ENCODE results near the gene NKD1.

Gene NKD1

DNA sequence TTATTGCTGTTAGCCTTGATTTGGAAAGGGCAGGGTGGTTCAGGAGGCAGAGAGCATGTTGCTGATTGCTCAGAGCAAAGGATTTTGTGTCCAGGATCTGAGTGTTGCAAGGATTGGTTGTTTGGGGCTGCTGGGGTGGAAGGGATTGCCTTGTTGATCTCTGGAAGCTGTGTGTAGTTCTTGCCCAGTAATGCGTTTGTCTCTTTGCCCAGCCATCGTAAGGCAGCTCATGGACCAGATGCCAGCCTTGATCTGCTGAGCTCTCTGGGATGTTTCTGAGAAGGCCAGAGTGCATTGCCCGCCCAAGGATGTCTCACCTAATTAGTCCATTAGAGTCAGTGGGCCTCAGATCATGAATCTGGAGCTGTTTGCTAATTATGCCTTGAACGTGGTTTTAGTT lies 33.6 kb downstream of the NKD1 start:
- no peak for DNase-seq

DNA sequence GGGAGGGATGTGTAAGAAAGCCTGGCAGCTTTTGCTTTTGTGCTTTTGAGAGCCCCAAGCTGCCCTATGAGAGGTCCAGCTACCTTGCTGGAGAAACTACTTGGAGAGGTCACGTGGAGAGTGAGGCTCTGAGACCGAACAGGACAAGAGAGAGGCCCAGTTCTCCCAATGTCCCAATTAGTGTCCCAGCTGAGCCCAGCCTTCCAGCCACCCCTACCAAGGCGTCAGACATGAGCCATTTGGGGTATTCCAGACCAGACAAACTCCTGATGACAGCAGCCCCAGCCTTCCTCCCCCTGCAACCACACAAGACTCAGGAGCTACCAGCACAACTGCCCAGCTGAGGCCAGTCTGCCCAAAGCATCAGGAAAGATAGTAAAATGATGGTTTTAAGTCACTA lies 35.0 kb downstream of the NKD1 start:
- no peak for DNase-seq

DNA sequence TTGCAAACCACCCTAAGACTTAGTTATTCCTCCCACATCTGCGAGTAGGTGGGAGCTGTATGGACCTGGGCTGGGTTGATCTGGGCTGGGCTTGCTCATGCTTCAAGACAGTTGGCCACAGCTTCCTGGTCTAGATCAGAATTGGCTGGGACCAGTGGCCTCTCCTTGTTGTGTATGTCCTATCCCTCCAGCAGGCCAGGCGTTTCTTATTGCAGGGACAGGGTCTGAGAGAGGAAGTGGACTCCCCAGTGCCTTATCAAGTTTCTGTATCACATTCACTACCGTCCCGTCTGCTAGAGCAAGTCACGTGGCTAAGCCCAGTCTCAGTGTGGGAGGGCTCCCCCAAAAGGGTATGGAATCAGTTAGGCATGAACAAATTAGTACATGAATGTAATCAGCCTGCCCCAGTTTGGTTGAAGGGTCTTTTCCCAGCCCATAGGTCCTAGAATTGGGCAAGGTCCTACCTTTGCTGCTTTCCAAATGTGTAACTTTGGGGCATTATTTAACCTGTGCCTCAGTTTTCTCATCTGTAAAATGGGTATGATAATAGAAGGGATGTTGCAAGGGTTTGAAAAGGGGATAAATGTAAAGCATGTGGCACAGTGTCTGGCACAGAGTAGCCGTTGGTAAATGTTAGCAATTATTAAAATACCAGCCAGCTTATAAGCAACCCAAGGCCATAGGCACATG lies 36.0 kb downstream of the NKD1 start:
- peak; percentile 83 for DNase-seq

DNA sequence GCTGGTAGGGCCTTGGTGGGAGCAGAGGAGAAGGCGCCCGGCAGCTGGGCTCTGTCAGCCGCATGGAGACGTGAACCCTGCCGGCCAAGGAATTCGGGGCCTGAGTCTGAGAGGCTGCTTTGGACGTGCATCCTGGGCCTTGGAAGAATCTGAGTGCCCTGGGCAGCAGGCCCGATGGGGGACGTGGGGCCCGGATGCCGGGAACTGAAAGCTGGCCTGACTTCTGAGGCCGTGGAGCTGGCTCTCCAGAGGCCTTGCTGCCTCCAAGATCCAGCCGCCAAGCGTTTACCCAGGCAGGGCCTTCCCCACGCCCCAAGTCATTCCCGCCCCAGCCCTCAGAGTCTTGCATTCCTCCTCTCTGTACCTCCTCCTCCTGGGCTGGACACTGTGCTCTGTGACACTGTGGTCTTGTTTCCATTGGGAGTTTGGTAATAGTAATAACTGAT lies 37.2 kb downstream of the NKD1 start:
- no peak for DNase-seq

GRCh38 chr16:50587543-50587942 lies 39.3 kb downstream of the NKD1 start:
- DNase-seq: no peak

GRCh38 chr16:50588276-50588675 lies 40.1 kb downstream of the NKD1 start:
- DNase-seq: no peak

DNA sequence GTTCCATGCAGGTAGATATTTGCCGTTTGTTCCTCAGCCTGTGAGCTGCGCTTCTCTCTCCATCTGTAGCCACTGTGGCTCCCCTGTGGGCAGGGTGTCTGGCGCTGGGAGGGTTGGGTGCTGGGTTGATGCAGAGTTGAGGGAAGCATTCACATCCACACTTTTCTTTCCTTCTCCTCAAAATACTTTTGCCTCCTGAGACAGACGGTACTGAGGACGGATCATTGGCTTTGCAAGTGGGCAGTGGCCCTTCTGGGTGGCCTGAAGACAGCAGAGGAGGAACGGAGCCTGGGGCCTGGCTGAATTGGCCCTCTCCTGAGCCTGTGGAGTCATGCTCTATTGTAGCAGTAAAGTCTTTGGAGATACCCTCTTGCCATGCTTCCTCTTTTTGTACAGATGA lies 43.0 kb downstream of the NKD1 start:
- no peak for DNase-seq

DNA sequence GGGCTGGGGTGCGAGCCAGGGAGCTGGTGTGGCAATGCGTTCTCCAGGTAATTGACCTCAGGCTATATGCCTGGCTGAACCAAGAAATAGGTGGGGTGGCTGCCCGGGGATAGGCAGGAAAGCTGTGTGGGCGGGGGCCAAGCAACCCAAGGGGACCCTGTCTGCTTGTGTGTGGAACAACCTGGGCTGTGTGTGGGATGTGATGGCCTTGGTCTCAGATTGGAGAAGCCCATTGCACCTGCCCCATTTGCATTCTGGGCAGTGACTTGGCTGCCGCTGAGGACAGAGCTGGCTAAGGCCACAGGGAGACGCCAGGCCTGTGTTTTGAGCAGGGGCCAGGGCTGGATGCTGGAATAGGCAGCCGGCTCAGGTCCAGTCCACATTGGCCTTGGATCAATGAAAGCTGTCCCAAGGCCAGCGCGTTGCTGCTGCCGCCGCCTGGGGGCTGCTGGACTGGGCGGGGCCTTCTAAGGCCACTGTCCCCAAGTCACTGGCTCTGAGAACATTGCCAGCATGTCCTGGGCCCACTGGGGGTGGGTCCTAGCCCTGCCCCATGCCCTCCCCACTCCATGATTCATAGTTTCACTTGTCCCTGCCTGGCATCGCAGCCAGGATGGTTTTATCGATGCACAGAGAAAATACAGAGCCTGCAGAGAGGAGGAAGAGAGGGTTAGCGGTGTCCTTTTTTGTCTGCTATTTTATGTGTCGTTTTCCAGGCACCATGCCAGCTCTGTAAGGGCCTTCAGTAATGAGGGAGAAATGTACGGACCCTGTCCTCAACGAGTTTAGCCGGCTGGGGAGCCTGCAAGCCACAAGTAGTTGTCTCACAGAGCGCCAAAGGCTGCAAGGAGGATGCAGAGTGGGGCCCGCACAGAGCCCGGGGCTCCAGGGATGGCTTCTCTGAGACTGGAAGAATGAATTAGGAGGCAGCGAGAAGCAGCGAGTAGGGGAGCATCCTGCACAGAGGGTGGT lies 43.9 kb downstream of the NKD1 start:
- DNase-seq: no peak

DNA sequence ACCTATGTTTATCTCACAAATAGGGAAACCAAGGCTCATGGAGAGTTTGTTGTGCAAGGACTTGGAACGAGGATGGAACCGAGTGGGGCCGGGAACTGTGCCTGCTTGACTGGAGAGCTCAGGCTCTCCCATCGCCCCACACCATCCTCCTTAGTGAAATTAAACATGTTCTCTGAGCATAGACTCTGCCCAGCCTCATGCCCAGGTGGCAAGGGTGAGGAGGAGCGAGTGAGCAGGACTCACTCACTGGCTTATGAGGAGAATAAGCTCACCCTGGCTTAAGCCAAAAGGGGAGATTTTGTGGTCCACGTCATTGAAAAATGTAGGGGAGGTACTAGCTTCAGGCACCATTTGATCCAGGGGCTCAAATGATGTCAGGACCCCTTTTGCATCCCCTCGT lies 44.8 kb downstream of the NKD1 start:
- no peak for DNase-seq

DNA sequence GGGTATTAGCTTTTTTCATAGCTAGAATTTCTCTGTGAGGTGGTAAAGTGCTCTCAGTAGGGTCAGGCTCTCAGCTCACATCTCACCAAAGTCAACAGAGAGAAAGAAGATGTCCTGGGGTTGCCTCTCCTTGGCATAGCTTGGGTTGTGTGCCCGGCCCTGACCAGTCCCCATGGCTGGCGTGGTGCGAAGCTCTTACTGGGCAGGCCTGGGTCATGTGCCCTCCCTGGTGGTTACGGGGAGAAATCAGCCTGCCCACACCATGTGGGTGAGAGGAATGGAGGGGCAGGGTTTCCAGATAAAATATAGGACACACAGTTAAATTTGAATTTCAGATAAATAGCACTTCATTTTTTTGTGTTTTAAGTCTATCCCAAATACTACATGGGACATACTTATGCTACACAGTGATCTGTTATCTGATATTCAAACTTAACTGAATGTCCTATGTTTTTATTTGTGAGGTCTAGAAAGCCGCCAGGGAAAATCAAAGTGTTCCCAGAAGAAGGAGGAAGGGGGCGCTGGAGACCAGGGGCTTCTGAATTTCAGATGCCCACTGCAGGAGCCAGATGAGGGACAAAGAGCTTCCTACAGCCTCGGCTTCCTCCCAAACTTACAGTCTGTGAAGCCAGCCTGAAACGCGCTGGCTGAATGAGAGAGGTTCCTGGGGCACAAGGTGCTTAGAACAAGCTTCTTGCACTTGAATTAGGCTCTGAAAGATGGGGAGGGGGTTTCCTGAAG lies 45.4 kb downstream of the NKD1 start:
- DNase-seq: no peak

- DNase-seq: no peak
These were observed 46.4 kb downstream of the NKD1 start for GRCh38 chr16:50594308-50595260.

DNA sequence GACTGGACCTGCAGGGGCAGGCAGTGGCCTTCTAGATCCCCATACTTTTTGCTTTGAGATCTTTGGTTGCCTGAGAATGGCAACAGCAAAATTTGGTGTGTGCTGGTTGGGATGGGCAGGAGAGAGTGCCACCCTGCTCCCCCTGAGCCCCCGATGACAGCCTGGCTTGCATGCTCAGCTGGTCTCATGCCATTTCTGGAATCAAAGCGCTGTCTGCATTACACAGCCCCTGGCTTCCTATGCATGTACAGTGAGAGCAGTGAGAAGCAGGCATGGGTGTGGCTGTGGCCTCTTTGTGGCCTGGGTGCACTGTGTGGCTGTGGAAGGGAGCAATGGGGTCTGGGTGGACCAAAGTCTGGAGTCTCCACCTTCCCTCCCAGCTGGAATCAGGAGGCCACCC lies 47.7 kb downstream of the NKD1 start:
- DNase-seq: no peak

DNA sequence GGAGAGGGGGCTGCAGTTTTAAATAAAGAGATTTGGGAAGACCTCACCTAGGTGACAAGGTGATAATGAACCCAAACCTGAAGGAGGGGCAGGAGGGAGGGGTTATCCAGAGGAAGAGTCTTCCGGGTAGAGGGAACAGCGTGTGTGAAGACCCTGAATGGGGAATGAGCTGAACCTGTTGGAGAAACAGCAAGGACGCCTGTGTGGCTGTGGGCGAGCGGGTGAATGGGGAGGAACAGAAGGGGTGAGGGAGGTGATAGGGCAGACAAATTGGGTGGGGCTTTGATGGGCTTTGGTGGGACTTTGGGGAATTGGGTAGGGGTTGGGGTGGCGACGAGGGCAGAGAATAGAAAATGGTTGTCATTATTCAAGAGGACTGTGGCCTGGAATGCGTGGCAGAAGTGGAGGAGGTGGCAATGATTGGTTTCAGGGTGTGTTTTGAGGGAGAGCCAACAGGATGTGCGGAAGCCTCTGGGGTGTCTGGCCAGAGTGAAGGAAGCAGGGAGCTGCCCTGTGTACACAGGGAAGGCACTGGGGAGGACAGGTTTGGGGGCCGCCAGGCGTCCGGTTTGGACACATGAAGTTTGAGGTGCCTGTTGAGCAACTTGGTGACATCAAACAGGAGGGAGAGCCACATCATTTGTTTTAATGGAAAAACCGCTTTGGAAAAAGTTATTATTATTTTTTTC lies 48.7 kb downstream of the NKD1 start:
- DNase-seq: no peak

DNA sequence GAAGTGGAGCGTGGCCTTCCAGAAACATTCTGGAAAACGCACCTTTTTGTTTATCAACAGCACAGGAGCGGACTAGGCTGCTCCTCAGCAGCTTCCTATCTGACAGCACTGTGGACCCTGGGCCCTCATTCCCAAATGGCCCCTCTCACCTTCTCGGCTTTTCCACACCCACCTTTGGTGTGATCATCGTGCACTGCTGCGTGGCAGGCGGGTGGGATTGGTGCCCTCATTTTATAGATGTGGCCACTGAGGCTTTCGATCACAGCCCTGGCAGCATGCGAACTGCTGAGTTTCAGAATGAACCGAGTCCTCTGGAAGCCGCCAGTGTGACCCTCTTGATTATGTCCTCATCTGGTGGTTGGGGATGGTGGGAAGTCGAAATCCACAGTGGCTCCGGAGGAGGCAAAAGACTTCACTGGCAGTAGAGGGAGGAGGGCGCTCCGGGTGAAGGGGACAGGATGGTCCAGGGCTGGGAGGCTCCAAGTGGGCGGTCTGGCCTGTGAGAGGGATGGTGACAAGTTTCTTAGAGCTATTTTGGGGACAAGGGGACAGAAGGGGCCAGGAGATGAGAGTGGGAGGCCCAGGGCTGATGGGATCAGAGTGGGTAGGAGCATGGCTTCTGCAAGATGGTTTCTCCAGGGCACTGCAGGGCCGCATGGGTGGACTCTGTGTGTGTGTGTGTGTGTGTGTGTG lies 49.5 kb downstream of the NKD1 start:
- DNase-seq: no peak

GRCh38 chr16:50598256-50598894 lies 50.2 kb downstream of the NKD1 start:
- DNase-seq: no peak

- DNase-seq: no peak
These were observed 50.8 kb downstream of the NKD1 start for GRCh38 chr16:50598936-50599361.

- DNase-seq: no peak
These were observed 51.3 kb downstream of the NKD1 start for GRCh38 chr16:50599494-50599893.

DNA sequence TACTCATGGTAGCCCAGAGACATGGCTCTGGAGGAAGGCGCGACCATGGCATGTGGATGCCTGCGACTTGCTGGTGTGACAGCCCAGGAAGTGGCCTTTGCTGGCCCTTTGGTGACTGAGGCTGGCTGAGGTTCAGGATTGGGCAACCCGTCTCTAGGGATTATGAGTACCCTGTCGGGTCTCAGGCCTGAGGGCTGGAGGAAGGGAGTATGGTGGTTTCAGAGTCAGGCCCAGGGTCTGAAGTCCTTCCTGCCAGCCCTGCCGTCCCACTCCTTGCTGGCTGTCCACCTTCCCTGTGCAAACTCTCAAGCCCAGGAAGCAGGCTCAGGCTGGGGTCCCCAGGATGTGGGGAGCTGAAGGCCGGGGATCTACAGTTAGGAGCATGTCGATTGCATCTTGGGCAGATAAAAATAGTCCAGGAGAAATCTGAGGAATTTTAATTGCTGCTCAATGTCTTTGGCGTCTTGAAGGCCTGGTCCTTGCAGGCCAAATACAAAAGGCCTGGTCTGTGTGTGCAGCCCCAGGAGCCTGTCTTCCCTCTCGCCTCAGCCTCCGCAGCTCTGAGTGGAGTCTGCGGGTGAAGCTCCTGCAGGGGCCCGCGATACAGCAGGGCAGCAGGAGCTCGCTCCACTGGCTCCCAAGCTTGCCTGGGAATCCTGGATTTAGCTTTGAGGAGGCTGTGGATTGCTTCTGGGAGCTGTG lies 52.5 kb downstream of the NKD1 start:
- DNase-seq: no peak

GRCh38 chr16:50601341-50601740 lies 53.1 kb downstream of the NKD1 start:
- no peak for DNase-seq

- no peak for DNase-seq
These were observed 53.9 kb downstream of the NKD1 start for GRCh38 chr16:50602126-50602525.
